ENCODE results near the gene NOP16. TPM values are rescaled to one million over a fixed set of nuclear protein-coding genes. Genes with fewer than 3 reads are reported as not detected.

NOP16 gene
- total and polyA plus RNA-seq, 2 of the 13 experiments (the other 11 are each of a cell fraction or from before 2014, with no cell fraction given), result 43.3 to 48.4 TPM

DNA sequence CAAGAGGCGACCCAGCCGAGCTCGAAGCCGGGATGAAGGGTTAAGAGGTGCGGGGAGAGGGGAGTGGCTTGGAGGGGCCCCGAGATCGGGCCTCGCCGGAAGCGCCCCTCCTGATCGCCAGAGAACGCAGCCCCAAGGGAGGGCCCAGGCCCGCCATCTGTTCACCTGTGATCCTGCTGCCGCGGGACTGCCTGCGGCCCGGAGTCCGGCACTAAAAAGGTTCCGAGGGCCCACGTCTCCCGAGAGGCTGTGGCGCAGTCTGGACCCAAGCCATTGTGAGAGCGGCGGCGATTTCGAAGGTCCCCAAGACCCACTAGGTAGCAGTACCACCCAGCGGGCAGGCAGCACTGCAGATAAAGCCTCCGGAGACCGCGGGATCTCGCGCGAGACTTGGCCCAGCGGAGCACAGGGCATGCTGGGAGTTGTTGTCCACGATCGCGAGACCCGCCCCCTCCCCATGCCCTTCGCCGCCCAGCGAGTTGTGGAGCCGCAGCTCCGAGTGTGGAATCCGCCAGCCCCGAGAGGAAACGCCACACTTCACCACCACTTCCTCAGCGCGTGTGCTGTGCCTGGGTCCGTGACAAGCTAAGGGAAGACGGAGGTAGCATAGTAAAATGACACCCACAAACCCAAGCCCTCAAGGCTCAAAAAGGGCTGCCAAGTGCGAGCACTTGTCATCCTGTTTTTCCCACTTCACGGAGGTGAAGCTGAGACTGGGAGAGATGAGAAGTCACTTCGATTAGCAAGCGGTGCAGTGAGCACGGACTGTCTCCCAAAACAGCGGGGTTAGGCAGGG, 26.8 kb downstream of the NOP16 start, which contains the start of gene KIAA1191 (continued):
- TF ChIP-seq HIC2 (CRISPR knock-in tag; IDR thresholded peaks at IDR 0.05; ENCODE audit: low read depth), result peak; percentile 66; the same call in 1 of the 2 replicates
- peak; percentile 95 for TF ChIP-seq ZNF430 (CRISPR knock-in tag; IDR thresholded peaks at IDR 0.05)
- TF ChIP-seq KDM4B (CRISPR knock-in tag; IDR thresholded peaks at IDR 0.05), result no peak
- peak in 1 of 2 experiments; percentile 94; a peak in 1 of 4 replicates for TF ChIP-seq KLF16 (CRISPR knock-in tag; IDR thresholded peaks at IDR 0.05)
- TF ChIP-seq SRSF9 (IDR thresholded peaks at IDR 0.05; ENCODE audit: borderline replicate concordance, insufficient read depth, low read depth, low read length, poor library complexity, severe bottlenecking), result no peak
- TF ChIP-seq FOXO1 (CRISPR knock-in tag; IDR thresholded peaks at IDR 0.05), result peak; percentile 70; the same call in 1 of the 2 replicates
- TF ChIP-seq NFRKB (IDR thresholded peaks at IDR 0.05), result no peak
- peak; percentile 91 for TF ChIP-seq HCFC1 (IDR thresholded peaks at IDR 0.05; ENCODE audit: low read depth, low read length)
- TF ChIP-seq ZNF354B (CRISPR knock-in tag; IDR thresholded peaks at IDR 0.05), result 0 out of 2 replicates have a peak, but pooled peaks have one; percentile 15
- 0 out of 2 replicates have a peak, but pooled peaks have one; percentile 62 for TF ChIP-seq ATAD3A (CRISPR knock-in tag; IDR thresholded peaks at IDR 0.05)
- peak; percentile 89 for TF ChIP-seq HMGXB3 (CRISPR knock-in tag; IDR thresholded peaks at IDR 0.05; ENCODE audit: borderline replicate concordance)
- TF ChIP-seq, protein P1, sequence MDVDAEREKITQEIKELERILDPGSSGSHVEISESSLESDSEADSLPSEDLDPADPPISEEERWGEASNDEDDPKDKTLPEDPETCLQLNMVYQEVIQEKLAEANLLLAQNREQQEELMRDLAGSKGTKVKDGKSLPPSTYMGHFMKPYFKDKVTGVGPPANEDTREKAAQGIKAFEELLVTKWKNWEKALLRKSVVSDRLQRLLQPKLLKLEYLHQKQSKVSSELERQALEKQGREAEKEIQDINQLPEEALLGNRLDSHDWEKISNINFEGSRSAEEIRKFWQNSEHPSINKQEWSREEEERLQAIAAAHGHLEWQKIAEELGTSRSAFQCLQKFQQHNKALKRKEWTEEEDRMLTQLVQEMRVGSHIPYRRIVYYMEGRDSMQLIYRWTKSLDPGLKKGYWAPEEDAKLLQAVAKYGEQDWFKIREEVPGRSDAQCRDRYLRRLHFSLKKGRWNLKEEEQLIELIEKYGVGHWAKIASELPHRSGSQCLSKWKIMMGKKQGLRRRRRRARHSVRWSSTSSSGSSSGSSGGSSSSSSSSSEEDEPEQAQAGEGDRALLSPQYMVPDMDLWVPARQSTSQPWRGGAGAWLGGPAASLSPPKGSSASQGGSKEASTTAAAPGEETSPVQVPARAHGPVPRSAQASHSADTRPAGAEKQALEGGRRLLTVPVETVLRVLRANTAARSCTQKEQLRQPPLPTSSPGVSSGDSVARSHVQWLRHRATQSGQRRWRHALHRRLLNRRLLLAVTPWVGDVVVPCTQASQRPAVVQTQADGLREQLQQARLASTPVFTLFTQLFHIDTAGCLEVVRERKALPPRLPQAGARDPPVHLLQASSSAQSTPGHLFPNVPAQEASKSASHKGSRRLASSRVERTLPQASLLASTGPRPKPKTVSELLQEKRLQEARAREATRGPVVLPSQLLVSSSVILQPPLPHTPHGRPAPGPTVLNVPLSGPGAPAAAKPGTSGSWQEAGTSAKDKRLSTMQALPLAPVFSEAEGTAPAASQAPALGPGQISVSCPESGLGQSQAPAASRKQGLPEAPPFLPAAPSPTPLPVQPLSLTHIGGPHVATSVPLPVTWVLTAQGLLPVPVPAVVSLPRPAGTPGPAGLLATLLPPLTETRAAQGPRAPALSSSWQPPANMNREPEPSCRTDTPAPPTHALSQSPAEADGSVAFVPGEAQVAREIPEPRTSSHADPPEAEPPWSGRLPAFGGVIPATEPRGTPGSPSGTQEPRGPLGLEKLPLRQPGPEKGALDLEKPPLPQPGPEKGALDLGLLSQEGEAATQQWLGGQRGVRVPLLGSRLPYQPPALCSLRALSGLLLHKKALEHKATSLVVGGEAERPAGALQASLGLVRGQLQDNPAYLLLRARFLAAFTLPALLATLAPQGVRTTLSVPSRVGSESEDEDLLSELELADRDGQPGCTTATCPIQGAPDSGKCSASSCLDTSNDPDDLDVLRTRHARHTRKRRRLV (CRISPR knock-in tag; IDR thresholded peaks at IDR 0.05), result peak; percentile 62; the same call in 1 of the 2 replicates
- peak; percentile 75; the same call in 1 of the 2 replicates for TF ChIP-seq ZNF343 (CRISPR knock-in tag; IDR thresholded peaks at IDR 0.05)
- peak; percentile 68; the same call in 1 of the 2 replicates for TF ChIP-seq ZBTB46 (CRISPR knock-in tag; IDR thresholded peaks at IDR 0.05; ENCODE audit: borderline replicate concordance)
